Spleen (tissue), 11 donors: ENCODE measurements around the gene TMEM135. TPM values are rescaled to one million over a fixed set of nuclear protein-coding genes. Genes with fewer than 3 reads are reported as not detected.

ENCODE experiments used
- DNase-seq: peaks from one replicate; pipeline ENCODE4 v3.0.0-alpha.2; 2020
- H3K27ac ChIP-seq, 8 donors: fragments of 200-600 bp; sonication (generic) in 7 of 8; 1 replicate in 4 of 8; 2 replicates in 4 of 8; pipeline versions ENCODE4 v1.5.0 to v1.8.0; 2016 to 2021; ENCODE audit warnings: inconsistent platforms in 4 of 8, mild to moderate bottlenecking in 4 of 8, moderate library complexity in 1 of 8
- H3K27me3 ChIP-seq, 7 donors: fragments of 200-600 bp; sonication (generic) in 6 of 7; replicated peaks in 1 of 7; 1 replicate in 4 of 7; 2 replicates in 3 of 7; pipeline versions ENCODE4 v1.5.0 to v1.8.0; 2016 to 2021; ENCODE audit warnings: inconsistent platforms in 3 of 7, mild to moderate bottlenecking in 1 of 7
- H3K36me3 ChIP-seq, 6 donors: fragments of 200-600 bp; sonication (generic) in 5 of 6; 1 replicate in 4 of 6; 2 replicates in 2 of 6; pipeline versions ENCODE4 v1.5.0 to v1.8.0; 2016 to 2021; ENCODE audit warnings: inconsistent platforms in 2 of 6
- H3K4me1 ChIP-seq, 6 donors: fragments of 200-600 bp; sonication (generic) in 5 of 6; 1 replicate in 3 of 6; 2 replicates in 3 of 6; pipeline versions ENCODE4 v1.5.0 to v1.8.0; 2016 to 2021; ENCODE audit warnings: inconsistent platforms in 3 of 6
- H3K4me3 ChIP-seq, 8 donors: fragments of 200-600 bp; sonication (generic) in 7 of 8; 1 replicate in 4 of 8; 2 replicates in 4 of 8; pipeline versions ENCODE4 v1.5.0 to v1.8.0; 2016 to 2021; ENCODE audit warnings: inconsistent platforms in 4 of 8, mild to moderate bottlenecking in 4 of 8, moderate library complexity in 2 of 8
- H3K9me3 ChIP-seq, 8 donors: fragments of 200-600 bp; sonication (generic) in 7 of 8; 1 replicate in 4 of 8; 2 replicates in 4 of 8; pipeline versions ENCODE4 v1.5.0 to v1.8.0; 2016 to 2021; ENCODE audit warnings: inconsistent platforms in 4 of 8
- CTCF ChIP-seq, 11 experiments: fragments of 200-600 bp in 7 of 11; fragments of 450-650 bp in 4 of 11; sonication (generic) in 4 of 11; IDR thresholded peaks in 8 of 11; conservative IDR thresholded peaks in 3 of 11; 1 replicate in 7 of 11; 2 replicates in 4 of 11; pipeline versions ENCODE4 v1.4.0 to v1.8.0; 2016 to 2021; ENCODE audit warnings: antibody characterized with exemption in 11 of 11, inconsistent platforms in 4 of 11, mild to moderate bottlenecking in 1 of 11
- POLR2A ChIP-seq, 3 donors: fragments of 450-650 bp; IDR thresholded peaks; one replicate each; pipeline ENCODE4 v1.5.1; 2017; ENCODE audit warnings: antibody characterized with exemption in 3 of 3, mild to moderate bottlenecking in 1 of 3
- POLR2AphosphoS5 ChIP-seq, 3 donors: sonication (generic); formaldehyde crosslinking; IDR thresholded peaks; one replicate each; pipeline ENCODE4 v1.5.1; 2017; ENCODE audit warnings: antibody characterized with exemption in 3 of 3
- WGBS, 5 donors: extraction: QIAGEN DNeasy Blood & Tissue Kit in 3 of 5; methylation state at CpG; one replicate each; pipeline versions ENCODE4 v1.1.5 to v1.1.7; 2013 to 2018; 5-methylcytosine and 5-hydroxymethylcytosine counted together
- intact Hi-C: fragments of 100-400 bp; cut with DNase I; formaldehyde crosslinking; loops from one replicate; pipeline ENCODE4 v1.15.0; 2023; ENCODE audit warnings: low total_unique reads
- polyA plus RNA-seq, 3 donors: library from polyadenylated mRNA; stranded (reverse); fragments of 200-250 nt; gene quantifications; one replicate each; pipeline ENCODE4 v1.2.1, GENCODE V29; 2013
- total RNA-seq, 7 donors: library from RNA; depleted of rRNA in 3 of 7; stranded (reverse); fragments of >200 nt in 3 of 7; fragmentation: NEBNext Ultra II Directional in 4 of 7; extraction: Animal tissue kit (Norgen Biotek cat#: 25700) in 4 of 7; gene quantifications; one replicate each; pipeline versions ENCODE4 v1.1.0 to v1.2.1, GENCODE V29; 2016 to 2021
- donor health status: healthy with polysubstance abuse.
- donor health status: DM: no; HTN: no; CAD: no; lungs with moderate emphysema.
- donor health status: DM: no; HTN: no; CAD: no.
- donor health status: Bipolar disorder and iron deficiency.
- donor health status: healthy.
- donor health status: DM: no; HTN: no; CAD: no.
- donor health status: DM: yes; HTN: yes; CAD: no.

Gene TMEM135
- total and polyA plus RNA-seq, 10 donors = 3.5 to 31.7 (median 20.7) TPM

- H3K4me3 ChIP-seq = no peak overlapping the region
- TF ChIP-seq CTCF (IDR thresholded peaks at IDR 0.05 in 8 of 11, conservative IDR thresholded peaks at IDR 0.05 in 3 of 11) (no peak), POLR2AphosphoS5 (IDR thresholded peaks at IDR 0.05) (no peak), POLR2A (IDR thresholded peaks at IDR 0.05) (no peak)
- no peaks in the 10 kb centered on the region for H3K27me3 ChIP-seq
- DNase-seq = no peak
- intact Hi-C loops = no loop called here
- peaks cover 0 to 3% (median 0%) of the 10 kb centered on the region in 6 donors for H3K36me3 ChIP-seq
- no peak overlapping the region for H3K27ac ChIP-seq
- H3K4me1 ChIP-seq = peaks cover 0 to 5% (median 1%) of the 10 kb centered on the region in 6 donors
- 90 to 95% (median 93%) methylated on average over 2 of the region's 2 CpGs for WGBS, 5 donors
- H3K9me3 ChIP-seq = no peaks in the 10 kb centered on the region
Measured at GRCh38 chr11:87201376-87201775, 163.6 kb downstream of the TMEM135 start.

GRCh38 chr11:87203907-87204602, 166.3 kb downstream of the TMEM135 start:
- no peak for DNase-seq
- H3K4me3 ChIP-seq = no peak overlapping the region
- H3K27ac ChIP-seq = no peak overlapping the region
- intact Hi-C loops = no loop called here
- TF ChIP-seq CTCF (IDR thresholded peaks at IDR 0.05 in 8 of 11, conservative IDR thresholded peaks at IDR 0.05 in 3 of 11) (no peak), POLR2AphosphoS5 (IDR thresholded peaks at IDR 0.05) (no peak)
- peaks cover 0 to 5% (median 0%) of the 10 kb centered on the region in 6 donors for H3K4me1 ChIP-seq
- H3K36me3 ChIP-seq = peaks cover 0 to 3% (median 0%) of the 10 kb centered on the region in 6 donors
- H3K9me3 ChIP-seq = no peaks in the 10 kb centered on the region
- WGBS, 5 donors = 67 to 82% (median 75%) methylated on average over 5 of the region's 5 CpGs
- H3K27me3 ChIP-seq = no peaks in the 10 kb centered on the region

GRCh38 chr11:87212891-87213290, 175.2 kb downstream of the TMEM135 start:
- Histone ChIP-seq H3K27me3 (no peaks in the 10 kb centered on the region), H3K36me3 (no peaks in the 10 kb centered on the region), H3K9me3 (no peaks in the 10 kb centered on the region), H3K27ac (no peak overlapping the region), H3K4me3 (no peak overlapping the region), H3K4me1 (no peaks in the 10 kb centered on the region)
- no peak for DNase-seq
- intact Hi-C loops = no loop called here
- TF ChIP-seq CTCF (IDR thresholded peaks at IDR 0.05 in 8 of 11, conservative IDR thresholded peaks at IDR 0.05 in 3 of 11) (no peak), POLR2AphosphoS5 (IDR thresholded peaks at IDR 0.05) (no peak), POLR2A (IDR thresholded peaks at IDR 0.05) (no peak)
- WGBS, 5 donors = 91 to 98% (median 95%) methylated on average over 1 of the region's 1 CpG

- no peak for TF ChIP-seq POLR2AphosphoS5 (IDR thresholded peaks at IDR 0.05)
- TF ChIP-seq CTCF (IDR thresholded peaks at IDR 0.05 in 8 of 11, conservative IDR thresholded peaks at IDR 0.05 in 3 of 11) = no peak
- no peak for TF ChIP-seq POLR2A (IDR thresholded peaks at IDR 0.05)
- DNase-seq = no peak
- H3K36me3 ChIP-seq = no peaks in the 10 kb centered on the region
- no peak overlapping the region for H3K27ac ChIP-seq
- 67 to 82% (median 78%) methylated on average over 2 of the region's 2 CpGs for WGBS, 5 donors
- no peaks in the 10 kb centered on the region for H3K9me3 ChIP-seq
- no peaks in the 10 kb centered on the region for H3K4me1 ChIP-seq
- no peak overlapping the region for H3K4me3 ChIP-seq
- no peaks in the 10 kb centered on the region for H3K27me3 ChIP-seq
- intact Hi-C loops = no loop called here
Measured at GRCh38 chr11:87213444-87213843, 175.7 kb downstream of the TMEM135 start.
